Karpas-422 (cell line): ENCODE results near the gene ANGPTL4. TPM values are rescaled to one million over a fixed set of nuclear protein-coding genes. Genes with fewer than 3 reads are reported as not detected.
A peak's percentile ranks its signal among the peaks of the same experiment; 100 is the strongest.
"Not testable (repeated sequence)": the region's sequence is repeated elsewhere in the genome, so short reads cannot be mapped to it uniquely, and the experiment has no call there.

Experiments used
- DNase-seq: peaks from one replicate; pipeline ENCODE4 v3.0.0-alpha.2; 2015
- H2AFZ ChIP-seq: fragments of 200-600 bp; sonication (generic); 2 replicates; pipeline ENCODE4 v1.6.1; 2014; ENCODE audit warnings: antibody characterized with exemption, low read length, mixed read lengths
- H3K27ac ChIP-seq: fragments of 200-600 bp; sonication (generic); 2 replicates; pipeline ENCODE4 v1.5.1; 2014; ENCODE audit warnings: mild to moderate bottlenecking, low read length, moderate library complexity
- H3K27me3 ChIP-seq: fragments of 200-600 bp; sonication (generic); 2 replicates; pipeline ENCODE4 v1.6.1; 2014; ENCODE audit warnings: low read length, mixed read lengths
- H3K36me3 ChIP-seq: fragments of 200-600 bp; sonication (generic); 2 replicates; pipeline ENCODE4 v1.6.1; 2014; ENCODE audit warnings: low read length, mixed read lengths; ENCODE audit not compliant: insufficient read depth
- H3K4me1 ChIP-seq: fragments of 200-600 bp; sonication (generic); 2 replicates; pipeline ENCODE4 v1.6.1; 2014; ENCODE audit warnings: mild to moderate bottlenecking, low read length, mixed read lengths
- H3K4me2 ChIP-seq: fragments of 200-600 bp; sonication (generic); 2 replicates; pipeline ENCODE4 v1.6.1; 2014; ENCODE audit warnings: low read length, low read depth, mild to moderate bottlenecking; ENCODE audit not compliant: poor library complexity, severe bottlenecking
- H3K4me3 ChIP-seq: fragments of 200-600 bp; sonication (generic); 2 replicates; pipeline ENCODE4 v1.5.1; 2014; ENCODE audit warnings: mild to moderate bottlenecking, antibody characterized with exemption, low read length, mixed read lengths
- H3K79me2 ChIP-seq: fragments of 200-600 bp; sonication (generic); 2 replicates; pipeline ENCODE4 v1.6.1; 2014; ENCODE audit warnings: mild to moderate bottlenecking, low read length, mixed read lengths
- H3K9ac ChIP-seq: fragments of 200-600 bp; sonication (generic); 2 replicates; pipeline ENCODE4 v1.6.0; 2014; ENCODE audit warnings: low read length
- H3K9me2 ChIP-seq: fragments of 200-600 bp; sonication (generic), shearing (Covaris generic); replicated peaks from 2 replicates; pipeline ENCODE4 v1.6.0; 2014; ENCODE audit warnings: mild to moderate bottlenecking, low read length, moderate library complexity; ENCODE audit not compliant: insufficient read depth
- H3K9me3 ChIP-seq: fragments of 300-700, 200-600 bp; sonication (generic); 2 replicates; pipeline ENCODE4 v1.6.1; 2014; ENCODE audit warnings: low read length, mixed read lengths
- H4K20me1 ChIP-seq: fragments of 200-600 bp; sonication (generic); 2 replicates; pipeline ENCODE4 v1.6.1; 2014; ENCODE audit warnings: mild to moderate bottlenecking, antibody characterized with exemption, low read length, low read depth; ENCODE audit not compliant: insufficient read depth
- total RNA-seq: library from RNA; depleted of rRNA; stranded (reverse); fragments of >200 nt; shearing (Covaris generic); gene quantifications from 2 replicates; pipeline ENCODE4 v1.2.3, GENCODE V29; 2014; ENCODE audit warnings: low replicate concordance; rRNA removed

ANGPTL4 gene
- not detected in 2 replicates for total RNA-seq

- no peaks in the 10 kb centered on the region for H4K20me1 ChIP-seq
- H3K9me2 ChIP-seq, result no peaks in the 10 kb centered on the region
- H3K27me3 ChIP-seq, result no peaks in the 10 kb centered on the region
- no peaks in the 10 kb centered on the region for H3K79me2 ChIP-seq
- no peaks in the 10 kb centered on the region for H3K9me3 ChIP-seq
- H3K4me2 ChIP-seq, result no peak within 1 kb of the TSS
- no peak within 1 kb of the TSS for H3K27ac ChIP-seq
- no peak within 1 kb of the TSS for H2AFZ ChIP-seq
- no peaks in the 10 kb centered on the region for H3K36me3 ChIP-seq
- H3K9ac ChIP-seq, result no peak within 1 kb of the TSS
- DNase-seq, result no peak
- H3K4me1 ChIP-seq, result no peaks in the 10 kb centered on the region
- no peak within 1 kb of the TSS for H3K4me3 ChIP-seq
These were observed at the start of gene ANGPTL4 for GRCh38 chr19:8363803-8364771. ANGPTL4 (plus strand) TSS chr19:8364155; CDS start chr19:8364322, 167 bp downstream.

GRCh38 chr19:8314981-8315640, 48.8 kb upstream of the ANGPTL4 start:
- not testable (repeated sequence) for H3K9me2 ChIP-seq, H3K4me3 ChIP-seq, H3K27me3 ChIP-seq, H3K9me3 ChIP-seq, H3K4me1 ChIP-seq, H3K36me3 ChIP-seq, H2AFZ ChIP-seq, DNase-seq, H3K27ac ChIP-seq, H4K20me1 ChIP-seq, H3K9ac ChIP-seq, H3K4me2 ChIP-seq
- peaks cover 17% of the 10 kb centered on the region for H3K79me2 ChIP-seq

DNA sequence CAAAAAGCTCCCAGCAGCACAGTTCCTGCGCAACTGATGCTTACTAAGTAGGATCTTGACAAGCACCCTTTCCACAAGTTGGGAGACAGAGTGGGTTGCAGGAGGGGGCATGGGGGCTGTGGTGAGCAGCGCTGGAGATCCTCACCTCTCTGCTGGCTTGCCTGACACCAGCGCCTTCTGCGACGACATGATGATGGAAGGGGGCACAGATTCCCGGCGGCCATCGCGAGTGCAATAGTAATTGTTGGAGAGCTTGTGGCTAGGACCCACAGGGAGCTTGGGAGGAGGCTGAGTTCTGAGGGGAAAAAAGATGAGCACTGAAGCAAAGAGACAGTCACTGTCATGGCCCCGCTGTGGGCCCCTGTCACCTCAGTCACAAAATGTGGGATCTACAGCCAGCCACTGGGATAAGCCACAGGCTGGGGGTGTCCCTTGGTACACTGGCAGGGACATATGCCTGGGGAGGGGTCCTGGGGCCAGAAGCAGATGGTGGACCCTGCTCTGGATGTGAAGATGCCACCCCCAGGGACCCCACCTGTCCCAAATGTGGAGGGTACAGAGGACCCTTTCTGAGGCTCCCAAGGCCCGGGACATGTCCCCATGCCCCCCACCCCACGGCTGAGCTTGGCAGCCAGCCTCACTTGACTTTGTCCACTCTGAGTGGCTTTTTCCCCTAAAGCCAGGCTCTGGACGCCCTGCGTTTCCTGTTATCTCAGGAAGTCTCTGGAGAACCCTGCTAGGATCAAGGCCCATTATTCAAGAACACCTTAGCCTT, 47.4 kb upstream of the ANGPTL4 start:
- no peaks in the 10 kb centered on the region for H4K20me1 ChIP-seq
- peaks cover 3% of the 10 kb centered on the region; the same call in 1 of the 2 replicates for H3K36me3 ChIP-seq
- no peak overlapping the region for H3K9ac ChIP-seq
- H2AFZ ChIP-seq, result no peak overlapping the region
- H3K79me2 ChIP-seq, result peaks cover 29% of the 10 kb centered on the region
- peaks cover 11% of the 10 kb centered on the region for H3K4me1 ChIP-seq
- H3K9me3 ChIP-seq, result no peaks in the 10 kb centered on the region
- DNase-seq, result no peak
- H3K4me2 ChIP-seq, result no peak overlapping the region
- H3K9me2 ChIP-seq, result no peaks in the 10 kb centered on the region
- H3K27ac ChIP-seq, result no peak overlapping the region
- no peak overlapping the region for H3K4me3 ChIP-seq
- no peaks in the 10 kb centered on the region for H3K27me3 ChIP-seq

DNA sequence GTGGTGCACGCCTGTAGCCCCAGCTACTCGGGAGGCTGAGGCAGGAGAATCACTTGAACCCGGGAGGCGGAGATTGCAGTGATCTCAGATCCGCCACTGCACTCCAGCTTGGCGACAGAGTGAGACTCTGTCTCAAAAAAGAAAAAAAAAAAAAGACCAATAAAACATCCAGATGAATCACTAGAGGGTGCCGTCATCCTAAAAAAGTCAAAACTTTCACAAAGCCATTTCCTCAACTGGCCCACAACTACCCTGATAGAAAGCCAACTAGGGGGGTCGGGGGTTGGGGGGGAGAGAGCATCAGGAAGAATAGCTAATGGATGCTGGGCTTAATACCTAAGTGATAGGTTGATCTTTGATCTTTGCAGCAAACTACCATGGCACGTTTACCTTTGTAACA, 45.1 kb upstream of the ANGPTL4 start:
- H3K9me2 ChIP-seq, H3K4me3 ChIP-seq, H2AFZ ChIP-seq, H3K27ac ChIP-seq, H3K27me3 ChIP-seq, H3K9ac ChIP-seq, H3K9me3 ChIP-seq, H3K4me2 ChIP-seq, DNase-seq: not testable (repeated sequence)
- Histone ChIP-seq H3K79me2 (peaks cover 42% of the 10 kb centered on the region), H3K4me1 (peaks cover 28% of the 10 kb centered on the region), H3K36me3 (peaks cover 19% of the 10 kb centered on the region), H4K20me1 (peaks cover 19% of the 10 kb centered on the region)

GRCh38 chr19:8319807-8320520, 44.0 kb upstream of the ANGPTL4 start:
- Histone ChIP-seq H3K27ac (peak overlapping the region; percentile 32; the same call in 1 of the 2 replicates), H2AFZ (no peak overlapping the region), H3K9me3 (no peaks in the 10 kb centered on the region), H4K20me1 (peaks cover 19% of the 10 kb centered on the region), H3K36me3 (peaks cover 19% of the 10 kb centered on the region), H3K79me2 (peaks cover 42% of the 10 kb centered on the region), H3K4me3 (peak overlapping the region; percentile 98), H3K27me3 (no peaks in the 10 kb centered on the region), H3K4me2 (peak overlapping the region; percentile 94), H3K9ac (peak overlapping the region; percentile 97), H3K9me2 (no peaks in the 10 kb centered on the region), H3K4me1 (peaks cover 39% of the 10 kb centered on the region)
- no peak for DNase-seq

GRCh38 chr19:8320564-8321066, 43.3 kb upstream of the ANGPTL4 start:
- H3K4me3 ChIP-seq, result peak overlapping the region; percentile 98
- H3K4me2 ChIP-seq, result peak overlapping the region; percentile 94
- peaks cover 42% of the 10 kb centered on the region for H3K79me2 ChIP-seq
- no peaks in the 10 kb centered on the region for H3K27me3 ChIP-seq
- peak; percentile 65 for DNase-seq
- no peaks in the 10 kb centered on the region for H3K9me3 ChIP-seq
- peak overlapping the region; percentile 17; the same call in 1 of the 2 replicates for H2AFZ ChIP-seq
- H3K4me1 ChIP-seq, result peaks cover 40% of the 10 kb centered on the region
- H3K36me3 ChIP-seq, result peaks cover 19% of the 10 kb centered on the region
- H3K9ac ChIP-seq, result peak overlapping the region; percentile 97
- no peaks in the 10 kb centered on the region for H3K9me2 ChIP-seq
- peaks cover 19% of the 10 kb centered on the region for H4K20me1 ChIP-seq
- H3K27ac ChIP-seq, result peak overlapping the region; percentile 32; the same call in 1 of the 2 replicates
